A549 (cell line): ENCODE data around the gene HMCN1. TPM values are rescaled to one million over a fixed set of nuclear protein-coding genes. Genes with fewer than 3 reads are reported as not detected.

Source experiments
- ATAC-seq, 2 experiments: fragments of 200-7000 bp in 1 of 2; fragments of >200 bp in 1 of 2; cut with Nextera tagmentation in 1 of 2; cut with Tn5 transposase in 1 of 2; 3 replicates each; pipeline versions ENCODE4 v1.8.0 to v1.9.1; 2018 to 2020; ENCODE audit warnings: mild to moderate bottlenecking in 1 of 2, moderate library complexity in 1 of 2
- CTCF ChIA-PET: fragments of 300-600 bp; sonication (Branson Sonifier 250); formaldehyde crosslinking; extraction: SDS; loops from one replicate; lab custom pipeline; 2021; ENCODE audit warnings: antibody characterized with exemption, inconsistent platforms; lab: Yijun Ruan, JAX
- POLR2A ChIA-PET: fragments of 350-600 bp; formaldehyde crosslinking; extraction: SDS; loops from one replicate; lab custom pipeline; 2021; ENCODE audit warnings: antibody characterized with exemption, inconsistent platforms; lab: Yijun Ruan, JAX
- DNase-seq, 2 experiments: peaks; one replicate each; pipeline versions ENCODE4 v3.0.0 to v3.0.0-alpha.2; 2011 to 2016; ENCODE audit warnings: low read depth in 1 of 2, low spot score in 1 of 2
- FAIRE-seq: peaks from 2 replicates; lab custom pipeline; 2011; peaks lifted over from hg19 to GRCh38; lab: Jason Lieb, UNC
- H3K27ac ChIP-seq, 2 experiments: fragments of >200 bp; sonication (Bioruptor Twin); formaldehyde crosslinking; 3 replicates each; pipeline ENCODE4 v1.5.1; 2016 to 2017
- H3K4me1 ChIP-seq: fragments of >200 bp; sonication (Bioruptor Twin); formaldehyde crosslinking; 3 replicates; pipeline ENCODE4 v1.6.1; 2016
- H3K4me2 ChIP-seq: fragments of >200 bp; sonication (Bioruptor Twin); formaldehyde crosslinking; 3 replicates; pipeline ENCODE4 v1.6.1; 2016
- H3K4me3 ChIP-seq: fragments of >200 bp; sonication (Bioruptor Twin); formaldehyde crosslinking; 3 replicates; pipeline ENCODE4 v1.5.1; 2016
- H3K9me3 ChIP-seq: fragments of >200 bp; sonication (Bioruptor Twin); formaldehyde crosslinking; 3 replicates; pipeline ENCODE4 v1.6.1; 2016
- BHLHE40 ChIP-seq: IDR thresholded peaks from 2 replicates; pipeline ENCODE4 v1.6.1; 2012; ENCODE audit warnings: low read depth, low read length, inconsistent platforms
- CBX8 ChIP-seq: fragments of 200-600 bp; sonication (generic); IDR thresholded peaks from 2 replicates; pipeline ENCODE4 v1.6.1; 2016
- CHD4 ChIP-seq: fragments of 200-600 bp; sonication (generic); IDR thresholded peaks from 2 replicates; pipeline ENCODE4 v1.6.1; 2016; ENCODE audit warnings: antibody characterized with exemption, mild to moderate bottlenecking, borderline replicate concordance
- EHF ChIP-seq: fragments of 250-450 bp; sonication (Bioruptor Pico); IDR thresholded peaks from 2 replicates; pipeline ENCODE4 v1.5.0; 2020; ENCODE audit warnings: mild to moderate bottlenecking
- EP300 ChIP-seq, 2 experiments: fragments of >200 bp; sonication (Bioruptor Twin); formaldehyde crosslinking; IDR thresholded peaks; 2 replicates in 1 of 2; 3 replicates in 1 of 2; pipeline ENCODE4 v1.6.1; 2016 to 2017
- FOSL2 ChIP-seq, 2 experiments: fragments of 450-650 bp in 1 of 2; fragments of >200 bp in 1 of 2; sonication (Bioruptor Twin) in 1 of 2; formaldehyde crosslinking; IDR thresholded peaks; 2 replicates each; pipeline versions ENCODE4 v1.5.0 to v1.6.1; 2016 to 2020; ENCODE audit warnings: mild to moderate bottlenecking in 1 of 2, moderate library complexity in 1 of 2
- HEYL ChIP-seq: fragments of 250-450 bp; sonication (Bioruptor Pico); IDR thresholded peaks from 2 replicates; pipeline ENCODE4 v1.8.0; 2021; ENCODE audit warnings: mild to moderate bottlenecking, moderate library complexity
- MAFK ChIP-seq: fragments of 450-650 bp; IDR thresholded peaks from 2 replicates; pipeline ENCODE4 v1.6.1; 2014; ENCODE audit not compliant: partially characterized antibody
- MAX ChIP-seq: IDR thresholded peaks from 2 replicates; pipeline ENCODE4 v1.6.1; 2012
- MAZ ChIP-seq: fragments of 150-350 bp; IDR thresholded peaks from 2 replicates; pipeline ENCODE4 v1.6.1; 2014; ENCODE audit warnings: antibody characterized with exemption, low read depth, low read length, borderline replicate concordance
- MYC ChIP-seq: IDR thresholded peaks from 2 replicates; pipeline ENCODE4 v1.6.1; 2012; ENCODE audit warnings: mild to moderate bottlenecking, inconsistent platforms, low read length, improper control_type of control experiment, borderline replicate concordance
- NPAS2 ChIP-seq: fragments of 250-450 bp; sonication (Bioruptor Pico); IDR thresholded peaks from 2 replicates; pipeline ENCODE4 v1.8.0; 2022; ENCODE audit warnings: mild to moderate bottlenecking, moderate library complexity, borderline replicate concordance
- NR3C1 ChIP-seq: fragments of >200 bp; sonication (Bioruptor Twin); formaldehyde crosslinking; IDR thresholded peaks from 3 replicates; pipeline ENCODE4 v1.6.1; 2017
- POLR2A ChIP-seq: IDR thresholded peaks from 2 replicates; pipeline ENCODE4 v1.6.1; 2012; ENCODE audit warnings: mild to moderate bottlenecking, low read length
- POLR2AphosphoS2 ChIP-seq: conservative IDR thresholded peaks from 2 replicates; pipeline ENCODE4 v1.6.1; 2012; ENCODE audit warnings: low read length, improper control_type of control experiment, inconsistent platforms
- RCOR1 ChIP-seq: fragments of 150-350 bp; IDR thresholded peaks from 2 replicates; pipeline ENCODE4 v1.6.1; 2014; ENCODE audit warnings: antibody characterized with exemption, low read length, low read depth
- REST ChIP-seq: fragments of 200-600 bp; sonication (generic); IDR thresholded peaks from 2 replicates; pipeline ENCODE4 v1.6.1; 2016; ENCODE audit warnings: antibody characterized with exemption, mild to moderate bottlenecking, moderate library complexity
- RFX5 ChIP-seq: fragments of 450-650 bp; IDR thresholded peaks from 2 replicates; pipeline ENCODE4 v1.7.1; 2014; ENCODE audit warnings: antibody characterized with exemption, mild to moderate bottlenecking, moderate library complexity
- RNF2 ChIP-seq: fragments of 200-600 bp; sonication (generic); IDR thresholded peaks from 2 replicates; pipeline ENCODE4 v1.6.1; 2016; ENCODE audit warnings: low read depth, mild to moderate bottlenecking, antibody characterized with exemption, moderate library complexity, borderline replicate concordance
- ZC3H11A ChIP-seq: fragments of 450-650 bp; IDR thresholded peaks from 2 replicates; pipeline ENCODE4 v1.6.1; 2014; ENCODE audit warnings: antibody characterized with exemption, mild to moderate bottlenecking
- ZFP36 ChIP-seq: fragments of 450-650 bp; IDR thresholded peaks from 2 replicates; pipeline ENCODE4 v1.6.1; 2014; ENCODE audit warnings: borderline replicate concordance; ENCODE audit not compliant: partially characterized antibody
- ZNF302 ChIP-seq: fragments of 250-450 bp; sonication (Bioruptor Pico); IDR thresholded peaks from 2 replicates; pipeline ENCODE4 v1.9.0; 2021; ENCODE audit warnings: inconsistent platforms, mild to moderate bottlenecking, moderate library complexity
- WGBS: methylation state at CpG from one replicate; pipeline ENCODE4 v1.1.6; 2017; ENCODE audit errors: missing lambda C conversion rate; 5-methylcytosine and 5-hydroxymethylcytosine counted together
- polyA plus RNA-seq, 4 experiments: library from polyadenylated mRNA; depleted of rRNA in 3 of 4; stranded (reverse); fragments of >200 nt; fragmentation: RNase III in 1 of 4; extraction: RNeasy Plus Mini Kit Qiagen cat#74134 plus additional on column Dnase treatment in 1 of 4; gene quantifications; 2 replicates in 3 of 4; 3 replicates in 1 of 4; pipeline ENCODE4 v1.2.3, GENCODE V29; 2011 to 2017
- TF ChIP-seq, protein P1 (sequence below): fragments of 250-450 bp; sonication (Bioruptor Pico); IDR thresholded peaks from 2 replicates; pipeline ENCODE4 v1.5.0; 2020; ENCODE audit warnings: low read depth, mild to moderate bottlenecking, moderate library complexity
- TF ChIP-seq, protein P2 (sequence below): IDR thresholded peaks from 2 replicates; pipeline ENCODE4 v1.6.1; 2012
- TF ChIP-seq, protein P3 (sequence below): fragments of 150-350 bp; IDR thresholded peaks from 2 replicates; pipeline ENCODE4 v1.6.1; 2014; ENCODE audit warnings: low read depth, mild to moderate bottlenecking, low read length

Gene HMCN1
- polyA plus RNA-seq, 2 of the 4 experiments (the other 2 are of a cell fraction): 0.03 to 0.06 TPM

DNA sequence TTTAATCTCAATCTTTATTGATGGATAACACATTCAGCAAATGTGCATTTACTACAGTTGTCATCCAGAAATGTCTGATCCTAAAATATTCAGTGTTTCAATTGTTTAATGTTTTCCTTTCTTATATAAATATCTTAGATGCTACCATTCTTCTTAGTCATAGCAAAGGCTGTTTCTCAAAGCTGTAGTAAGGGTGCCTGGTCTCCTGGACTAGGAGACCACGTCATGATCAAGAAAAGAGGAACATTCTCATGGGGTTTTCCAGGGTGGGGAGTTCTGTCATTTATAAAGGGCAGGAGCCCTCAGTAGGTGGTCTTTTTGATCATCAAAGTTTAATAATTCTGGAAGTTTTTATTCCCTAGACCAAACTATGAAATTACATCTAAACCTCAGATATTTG lies 292.8 kb downstream of the HMCN1 start (continued):
- no peak for TF ChIP-seq REST
- TF ChIP-seq NPAS2 (CRISPR knock-in tag): no peak
- no peak for TF ChIP-seq HEYL

DNA sequence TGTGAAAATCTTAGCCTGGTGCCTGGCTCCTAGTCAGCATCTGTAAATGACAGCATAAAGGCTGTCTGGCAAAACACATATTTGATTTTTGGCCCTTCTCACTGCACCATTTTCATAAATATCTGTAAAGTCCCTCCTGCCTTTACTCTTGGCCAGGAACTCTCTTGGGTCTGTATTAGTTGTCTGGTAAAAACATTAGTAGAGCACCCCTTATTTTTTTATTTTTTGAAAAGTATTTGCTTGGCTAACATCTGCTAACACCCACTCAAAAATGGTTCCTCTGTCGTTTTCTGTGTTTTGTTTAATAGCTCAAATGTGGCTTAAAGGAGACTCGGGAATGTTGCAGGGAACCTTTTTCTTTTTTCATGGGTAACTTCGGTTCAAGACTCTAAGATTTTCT lies 293.4 kb downstream of the HMCN1 start:
- Histone ChIP-seq H3K4me2 (no peak overlapping the region), H3K27ac (no peak overlapping the region), H3K4me1 (no peaks in the 10 kb centered on the region), H3K4me3 (no peak overlapping the region), H3K9me3 (no peaks in the 10 kb centered on the region)
- ChIA-PET CTCF (interaction anchor here (1.8 kb wide), 1 partner anchor 11 kb away, joined by 4 read pairs; no protein-coding TSS in a partner anchor), POLR2A (no interaction called here)
- DNase-seq (no peak), FAIRE-seq (no peak), ATAC-seq (no peak)
- 10% methylated on average over 3 of the region's 3 CpGs for WGBS
- TF ChIP-seq ZFP36 (no peak), MAZ (no peak), POLR2A (no peak), EP300 (IDR thresholded peaks at IDR 0.05) (no peak), ZC3H11A (no peak), NR3C1 (no peak), MYC (no peak), RCOR1 (no peak), CBX8 (no peak), RFX5 (no peak), CHD4 (no peak), RNF2 (no peak), POLR2AphosphoS2 (no peak), ZNF302 (CRISPR knock-in tag) (no peak), EHF (CRISPR knock-in tag) (no peak), FOSL2 (IDR thresholded peaks at IDR 0.05) (no peak), FOSL2 (CRISPR knock-in tag; IDR thresholded peaks at IDR 0.05) (no peak), MAFK (no peak)
- TF ChIP-seq, protein P1, sequence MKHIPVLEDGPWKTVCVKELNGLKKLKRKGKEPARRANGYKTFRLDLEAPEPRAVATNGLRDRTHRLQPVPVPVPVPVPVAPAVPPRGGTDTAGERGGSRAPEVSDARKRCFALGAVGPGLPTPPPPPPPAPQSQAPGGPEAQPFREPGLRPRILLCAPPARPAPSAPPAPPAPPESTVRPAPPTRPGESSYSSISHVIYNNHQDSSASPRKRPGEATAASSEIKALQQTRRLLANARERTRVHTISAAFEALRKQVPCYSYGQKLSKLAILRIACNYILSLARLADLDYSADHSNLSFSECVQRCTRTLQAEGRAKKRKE (CRISPR knock-in tag): no peak
- TF ChIP-seq, protein P2, sequence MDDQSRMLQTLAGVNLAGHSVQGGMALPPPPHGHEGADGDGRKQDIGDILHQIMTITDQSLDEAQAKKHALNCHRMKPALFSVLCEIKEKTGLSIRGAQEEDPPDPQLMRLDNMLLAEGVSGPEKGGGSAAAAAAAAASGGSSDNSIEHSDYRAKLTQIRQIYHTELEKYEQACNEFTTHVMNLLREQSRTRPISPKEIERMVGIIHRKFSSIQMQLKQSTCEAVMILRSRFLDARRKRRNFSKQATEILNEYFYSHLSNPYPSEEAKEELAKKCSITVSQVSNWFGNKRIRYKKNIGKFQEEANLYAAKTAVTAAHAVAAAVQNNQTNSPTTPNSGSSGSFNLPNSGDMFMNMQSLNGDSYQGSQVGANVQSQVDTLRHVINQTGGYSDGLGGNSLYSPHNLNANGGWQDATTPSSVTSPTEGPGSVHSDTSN: no peak

DNA sequence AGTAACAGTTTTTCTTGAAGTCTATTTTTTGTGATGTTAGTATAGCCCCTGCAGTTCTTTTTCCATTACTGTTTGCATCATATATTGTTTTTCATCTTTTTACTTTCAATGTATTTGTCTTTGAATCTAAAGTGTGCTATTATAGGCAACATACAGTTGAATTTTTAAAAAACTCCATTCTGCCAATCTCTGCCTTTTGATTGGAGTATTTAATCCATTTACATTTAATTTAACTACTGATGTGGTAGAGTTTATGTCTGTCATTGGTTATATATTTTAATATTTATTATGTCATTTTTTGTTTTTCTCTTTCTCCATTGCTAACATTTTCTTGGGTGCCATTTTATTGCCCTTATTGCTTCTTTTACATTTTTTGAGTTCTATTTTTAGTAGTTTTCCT lies 296.3 kb downstream of the HMCN1 start:
- ChIA-PET POLR2A (no interaction called here), CTCF (no interaction called here)
- no peak overlapping the region for H3K4me2 ChIP-seq
- ATAC-seq (no peak), FAIRE-seq (no peak), DNase-seq (no peak)
- no peak overlapping the region for H3K27ac ChIP-seq
- no peak overlapping the region for H3K4me3 ChIP-seq
- TF ChIP-seq BHLHE40: no peak
- TF ChIP-seq, protein P3, sequence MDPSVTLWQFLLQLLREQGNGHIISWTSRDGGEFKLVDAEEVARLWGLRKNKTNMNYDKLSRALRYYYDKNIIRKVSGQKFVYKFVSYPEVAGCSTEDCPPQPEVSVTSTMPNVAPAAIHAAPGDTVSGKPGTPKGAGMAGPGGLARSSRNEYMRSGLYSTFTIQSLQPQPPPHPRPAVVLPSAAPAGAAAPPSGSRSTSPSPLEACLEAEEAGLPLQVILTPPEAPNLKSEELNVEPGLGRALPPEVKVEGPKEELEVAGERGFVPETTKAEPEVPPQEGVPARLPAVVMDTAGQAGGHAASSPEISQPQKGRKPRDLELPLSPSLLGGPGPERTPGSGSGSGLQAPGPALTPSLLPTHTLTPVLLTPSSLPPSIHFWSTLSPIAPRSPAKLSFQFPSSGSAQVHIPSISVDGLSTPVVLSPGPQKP: no peak
- TF ChIP-seq ZC3H11A: no peak
- no peak for TF ChIP-seq MAX
- H3K4me1 ChIP-seq: no peaks in the 10 kb centered on the region
- H3K9me3 ChIP-seq: no peaks in the 10 kb centered on the region
